DOHH2 (cell line): ENCODE results near the gene CD248.

ENCODE experiments used
- H3F3A ChIP-seq: fragments of 200-600 bp; sonication (generic), shearing (Covaris generic); 2 replicates; pipeline ENCODE4 v1.6.0; 2016; ENCODE audit warnings: antibody characterized with exemption, mild to moderate bottlenecking; ENCODE audit not compliant: control insufficient read depth, insufficient read depth
- H3K27ac ChIP-seq: fragments of 200-600 bp; sonication (generic); 2 replicates; pipeline ENCODE4 v1.5.1; 2014; ENCODE audit warnings: low read depth, mild to moderate bottlenecking, low read length, moderate library complexity
- H3K27me3 ChIP-seq: fragments of 200-600 bp; sonication (generic); 2 replicates; pipeline ENCODE4 v1.6.1; 2014; ENCODE audit warnings: mild to moderate bottlenecking, low read length, mixed read lengths; ENCODE audit not compliant: control insufficient read depth
- H3K36me3 ChIP-seq: fragments of 200-600 bp; sonication (generic); 2 replicates; pipeline ENCODE4 v1.6.1; 2014; ENCODE audit warnings: mild to moderate bottlenecking, low read length, moderate library complexity, mixed read lengths; ENCODE audit not compliant: control insufficient read depth
- H3K4me1 ChIP-seq: fragments of 200-600 bp; sonication (generic); 2 replicates; pipeline ENCODE4 v1.6.1; 2014; ENCODE audit warnings: mild to moderate bottlenecking, low read length, mixed read lengths; ENCODE audit not compliant: control insufficient read depth
- H3K4me2 ChIP-seq: fragments of 200-600 bp; sonication (generic); 2 replicates; pipeline ENCODE4 v1.6.0; 2014; ENCODE audit warnings: mild to moderate bottlenecking, low read length, moderate library complexity
- H3K4me3 ChIP-seq: fragments of 200-600 bp; sonication (generic); 2 replicates; pipeline ENCODE4 v1.5.1; 2014; ENCODE audit warnings: mild to moderate bottlenecking, low read length, mixed read lengths
- H3K79me2 ChIP-seq: fragments of 200-600 bp; sonication (generic); 2 replicates; pipeline ENCODE4 v1.6.1; 2014; ENCODE audit warnings: mild to moderate bottlenecking, low read length, mixed read lengths; ENCODE audit not compliant: control insufficient read depth
- H3K9me2 ChIP-seq: fragments of 200-600 bp; sonication (generic); replicated peaks from 2 replicates; pipeline ENCODE4 v1.6.1; 2014; ENCODE audit warnings: mild to moderate bottlenecking, low read length, mixed read lengths; ENCODE audit not compliant: control insufficient read depth
- H3K9me3 ChIP-seq: fragments of 200-600 bp; sonication (generic); 2 replicates; pipeline ENCODE4 v1.6.1; 2014; ENCODE audit warnings: antibody characterized with exemption, low read length, mixed read lengths; ENCODE audit not compliant: control insufficient read depth, insufficient read depth
- H4K20me1 ChIP-seq: fragments of 200-600 bp; sonication (generic); 2 replicates; pipeline ENCODE4 v1.6.0; 2014; ENCODE audit warnings: low read depth, mild to moderate bottlenecking, antibody characterized with exemption, low read length, moderate library complexity; ENCODE audit not compliant: control insufficient read depth, insufficient read depth
- EZH2phosphoT487 ChIP-seq: fragments of 200-600 bp; sonication (generic); IDR thresholded peaks from 2 replicates; pipeline ENCODE4 v1.6.1; 2017; ENCODE audit warnings: borderline replicate concordance, mild to moderate bottlenecking, antibody characterized with exemption, low read length, moderate library complexity, mixed read lengths
- TF ChIP-seq, protein P1 (sequence below): fragments of 200-600 bp; sonication (generic); IDR thresholded peaks from one replicate; pipeline ENCODE4 v1.5.1; 2014; ENCODE audit warnings: antibody characterized with exemption, mild to moderate bottlenecking, low read depth, low read length; ENCODE audit not compliant: poor library complexity, severe bottlenecking

The CD248 gene

DNA sequence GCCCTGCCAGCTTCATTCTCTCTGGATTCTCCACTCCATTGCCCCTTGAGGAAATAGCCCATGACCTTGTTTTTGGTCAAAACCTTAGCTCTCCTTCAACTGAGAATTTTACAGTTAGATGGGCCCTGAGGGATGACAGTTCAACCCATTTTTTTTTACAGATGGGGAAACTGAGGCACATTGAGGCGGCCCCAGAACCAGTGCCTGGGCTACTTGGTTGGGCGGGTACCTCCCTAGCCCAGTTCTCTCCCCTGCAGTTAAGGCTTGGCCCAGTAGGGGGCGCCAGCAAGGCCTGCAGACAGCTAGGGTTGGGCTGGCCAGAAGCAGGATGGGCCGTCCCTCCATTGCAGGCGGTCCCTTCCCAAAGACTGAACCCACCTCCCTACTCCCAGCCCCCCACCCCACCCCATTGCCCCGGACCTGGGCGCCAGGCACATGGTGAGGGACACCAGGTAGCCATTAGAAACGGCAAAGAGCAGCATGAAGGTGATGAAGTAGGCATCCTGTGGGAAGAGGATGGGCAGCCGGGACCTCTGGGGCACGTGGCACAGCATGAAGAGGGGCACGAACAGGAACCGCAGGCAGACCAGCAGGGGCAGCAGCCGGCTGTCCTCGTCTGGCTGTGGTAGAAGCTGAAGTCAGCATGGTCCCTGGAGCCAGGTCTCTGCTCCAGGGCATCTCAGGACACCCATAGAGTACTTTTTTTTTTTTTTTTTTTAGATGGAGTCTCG is 47.1 kb upstream of the CD248 start:
- H3K9me3 ChIP-seq, result no peaks in the 10 kb centered on the region
- TF ChIP-seq EZH2phosphoT487, result no peak
- TF ChIP-seq, protein P1, sequence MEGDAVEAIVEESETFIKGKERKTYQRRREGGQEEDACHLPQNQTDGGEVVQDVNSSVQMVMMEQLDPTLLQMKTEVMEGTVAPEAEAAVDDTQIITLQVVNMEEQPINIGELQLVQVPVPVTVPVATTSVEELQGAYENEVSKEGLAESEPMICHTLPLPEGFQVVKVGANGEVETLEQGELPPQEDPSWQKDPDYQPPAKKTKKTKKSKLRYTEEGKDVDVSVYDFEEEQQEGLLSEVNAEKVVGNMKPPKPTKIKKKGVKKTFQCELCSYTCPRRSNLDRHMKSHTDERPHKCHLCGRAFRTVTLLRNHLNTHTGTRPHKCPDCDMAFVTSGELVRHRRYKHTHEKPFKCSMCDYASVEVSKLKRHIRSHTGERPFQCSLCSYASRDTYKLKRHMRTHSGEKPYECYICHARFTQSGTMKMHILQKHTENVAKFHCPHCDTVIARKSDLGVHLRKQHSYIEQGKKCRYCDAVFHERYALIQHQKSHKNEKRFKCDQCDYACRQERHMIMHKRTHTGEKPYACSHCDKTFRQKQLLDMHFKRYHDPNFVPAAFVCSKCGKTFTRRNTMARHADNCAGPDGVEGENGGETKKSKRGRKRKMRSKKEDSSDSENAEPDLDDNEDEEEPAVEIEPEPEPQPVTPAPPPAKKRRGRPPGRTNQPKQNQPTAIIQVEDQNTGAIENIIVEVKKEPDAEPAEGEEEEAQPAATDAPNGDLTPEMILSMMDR, result peak; percentile 98
- no peak overlapping the region for H3K4me3 ChIP-seq
- no peaks in the 10 kb centered on the region for H3K4me1 ChIP-seq
- H3K27me3 ChIP-seq, result no peaks in the 10 kb centered on the region
- H3K4me2 ChIP-seq, result no peak overlapping the region
- H3K36me3 ChIP-seq, result peaks cover 59% of the 10 kb centered on the region
- H3K79me2 ChIP-seq, result peaks cover 1% of the 10 kb centered on the region
- H4K20me1 ChIP-seq, result peaks cover 4% of the 10 kb centered on the region; the same call in 1 of the 2 replicates
- no peak overlapping the region for H3K27ac ChIP-seq
- 0 out of 2 replicates have a peak, but pooled peaks cover 2% of the 10 kb centered on the region for H3F3A ChIP-seq
- no peaks in the 10 kb centered on the region for H3K9me2 ChIP-seq

DNA sequence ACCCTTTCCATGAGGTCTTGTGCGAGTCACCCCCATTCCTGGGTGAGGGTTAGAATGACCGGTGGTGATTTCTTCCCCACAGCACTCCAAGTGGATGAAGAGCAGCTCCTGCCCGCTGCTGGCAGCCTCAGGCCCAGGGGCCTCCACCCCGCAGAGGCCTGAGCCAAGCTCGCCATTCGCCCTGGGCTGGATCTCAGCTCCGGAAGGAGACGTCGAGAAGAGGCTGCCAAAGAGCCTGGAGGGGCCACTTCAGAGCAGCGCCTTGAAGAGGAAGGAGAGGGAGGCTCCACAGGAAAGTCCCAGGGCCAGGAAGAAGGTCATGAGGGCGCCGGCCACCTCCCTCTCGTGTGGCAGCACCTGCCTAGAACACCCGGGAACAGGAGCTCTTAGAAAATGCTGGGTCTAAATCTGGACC is 46.4 kb upstream of the CD248 start:
- Histone ChIP-seq H3K27me3 (no peaks in the 10 kb centered on the region), H3K79me2 (no peaks in the 10 kb centered on the region), H3K36me3 (peaks cover 52% of the 10 kb centered on the region)

DNA sequence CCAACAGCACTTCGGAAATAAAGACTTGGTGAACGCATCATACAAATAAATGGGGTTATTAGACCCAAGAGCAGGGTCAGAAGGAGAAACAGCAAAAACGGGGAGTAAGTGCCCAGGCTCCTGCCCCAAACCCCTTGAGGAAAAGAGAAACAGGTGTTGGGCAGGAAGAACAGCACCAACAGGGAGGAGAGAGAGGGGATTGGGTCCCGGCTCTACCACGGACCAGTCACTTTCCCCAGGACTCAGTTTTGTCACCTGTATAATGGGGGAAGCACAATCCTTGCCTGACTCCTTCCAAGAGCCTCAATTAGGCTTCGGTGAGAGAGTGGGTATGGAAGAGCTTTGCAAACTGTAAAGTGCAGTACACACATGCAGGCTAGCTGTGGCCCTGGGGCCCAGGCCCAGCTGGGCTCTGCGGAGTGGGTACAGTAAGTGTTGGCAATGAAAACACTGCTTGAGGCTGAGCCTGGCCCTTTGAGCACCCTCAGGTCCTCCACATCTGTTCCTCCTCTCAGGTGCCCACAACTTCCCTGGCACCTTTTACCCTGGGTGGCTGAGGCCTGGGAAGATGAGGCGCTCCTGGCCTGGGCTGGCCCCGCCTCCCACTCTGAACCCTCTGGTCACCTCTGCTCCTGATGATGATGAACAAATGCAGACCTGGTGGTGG is 45.8 kb upstream of the CD248 start:
- H3K4me3 ChIP-seq, result no peak overlapping the region
- peaks cover 2% of the 10 kb centered on the region; the same call in 1 of the 2 replicates for H3F3A ChIP-seq
- peaks cover 4% of the 10 kb centered on the region; the same call in 1 of the 2 replicates for H4K20me1 ChIP-seq
- no peak for TF ChIP-seq EZH2phosphoT487
- TF ChIP-seq, protein P1, result no peak
- peaks cover 46% of the 10 kb centered on the region for H3K36me3 ChIP-seq
- H3K4me1 ChIP-seq, result no peaks in the 10 kb centered on the region
- no peaks in the 10 kb centered on the region for H3K79me2 ChIP-seq
- H3K27ac ChIP-seq, result no peak overlapping the region
- no peaks in the 10 kb centered on the region for H3K27me3 ChIP-seq
- no peak overlapping the region for H3K4me2 ChIP-seq
- no peaks in the 10 kb centered on the region for H3K9me2 ChIP-seq
- no peaks in the 10 kb centered on the region for H3K9me3 ChIP-seq

More for the DNA sequence above, 46.4 kb upstream of the CD248 start:
- Histone ChIP-seq H3K4me1 (no peaks in the 10 kb centered on the region), H3K4me3 (no peak overlapping the region), H3K9me3 (no peaks in the 10 kb centered on the region), H3K4me2 (no peak overlapping the region), H3K27ac (no peak overlapping the region), H3F3A (0 out of 2 replicates have a peak, but pooled peaks cover 2% of the 10 kb centered on the region), H3K9me2 (no peaks in the 10 kb centered on the region), H4K20me1 (peaks cover 4% of the 10 kb centered on the region; the same call in 1 of the 2 replicates)
- TF ChIP-seq EZH2phosphoT487, result no peak
- TF ChIP-seq, protein P1, result no peak
